ENCODE measurements around the gene ARMH4.

The ARMH4 gene

DNA sequence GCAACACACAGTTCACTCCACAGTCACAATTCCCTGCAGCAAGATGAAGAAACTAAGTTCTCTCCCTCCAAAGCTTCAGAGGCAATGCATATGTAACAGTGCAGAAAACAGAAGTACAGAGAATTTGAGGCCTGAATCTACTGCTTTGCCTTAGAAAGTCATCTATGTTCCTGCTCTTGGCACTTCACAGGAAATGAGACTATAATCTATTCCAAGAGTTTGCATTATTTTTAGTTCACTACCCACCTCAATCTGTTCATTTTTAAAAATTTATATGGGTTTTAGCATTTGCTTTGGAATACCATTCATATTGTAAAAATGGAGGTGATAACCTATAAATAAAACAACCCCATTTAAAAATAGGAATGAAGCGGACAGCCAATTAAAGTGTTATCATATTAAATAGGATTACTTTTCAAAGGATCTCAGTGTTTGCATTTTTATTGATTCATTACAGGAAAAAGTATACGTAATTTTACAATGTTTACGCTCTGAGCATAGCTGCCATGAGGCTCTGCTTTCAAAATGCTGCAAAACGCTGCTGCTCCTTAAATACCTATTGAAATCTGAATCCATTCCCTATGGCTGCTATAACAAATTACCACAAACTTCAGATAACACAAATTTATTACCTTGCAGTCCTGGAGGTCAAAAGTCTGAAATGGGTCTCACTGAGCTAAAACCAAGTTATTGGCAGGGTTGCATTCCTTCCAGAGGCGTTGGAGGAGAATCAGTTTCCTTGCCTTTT is 60.0 kb downstream of the ARMH4 start:
- DNase-seq: no peak

DNA sequence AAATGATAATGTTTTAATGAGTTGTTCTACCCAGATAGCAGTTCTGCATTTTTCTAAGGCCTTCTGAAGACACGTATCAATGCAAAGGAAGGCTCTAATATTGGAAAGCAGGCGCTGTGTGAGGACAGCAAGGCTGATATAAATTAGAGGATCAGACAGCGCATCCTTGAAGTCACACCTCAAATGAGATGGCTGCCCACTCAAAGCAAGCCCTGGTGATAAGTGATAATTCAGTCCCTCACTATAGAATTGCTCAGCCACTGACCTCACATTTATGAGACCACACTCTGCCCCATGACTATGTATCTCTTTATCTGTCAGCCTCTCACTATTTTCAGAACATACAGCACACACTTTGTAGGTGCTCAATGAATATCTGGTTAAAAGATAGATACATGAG is 62.4 kb downstream of the ARMH4 start:
- DNase-seq: no peak

DNA sequence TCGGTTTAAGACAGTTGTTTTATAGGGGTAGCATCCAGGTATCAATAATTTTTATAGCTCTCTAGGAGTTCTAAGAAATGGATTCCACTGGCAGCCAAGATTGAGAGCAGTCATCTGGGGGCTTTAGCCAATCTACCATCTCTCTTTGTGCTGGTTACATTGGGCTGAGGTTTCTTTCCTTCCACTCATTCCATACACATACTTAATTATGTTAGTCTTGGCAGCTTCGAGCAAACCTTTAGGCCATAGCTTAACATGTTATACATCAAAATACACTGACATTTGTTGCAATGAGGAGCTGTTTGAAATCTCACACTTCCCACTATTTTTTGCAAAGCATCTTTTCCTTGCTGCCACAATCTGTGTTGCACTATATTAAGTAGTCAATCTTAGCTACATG is 63.1 kb downstream of the ARMH4 start:
- DNase-seq: no peak

DNA sequence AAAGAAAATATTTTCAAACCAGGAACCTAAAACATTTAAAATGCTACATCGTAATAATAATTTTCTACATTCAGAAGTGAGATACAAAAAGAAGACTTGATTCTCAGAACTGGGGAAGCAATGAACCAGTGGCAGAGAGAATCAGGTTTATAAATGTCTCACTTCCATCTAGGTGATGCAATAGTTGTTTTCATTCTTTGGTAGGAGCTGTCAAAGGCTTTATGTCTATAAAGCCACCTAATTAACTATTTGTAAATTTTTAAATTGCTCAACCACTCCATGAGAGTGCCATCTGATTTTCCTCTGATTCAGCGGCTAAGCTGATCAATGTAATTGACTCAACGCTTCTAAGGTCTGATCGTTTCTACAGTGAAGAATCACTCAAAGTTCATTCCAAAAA is 66.1 kb downstream of the ARMH4 start:
- no peak for DNase-seq

DNA sequence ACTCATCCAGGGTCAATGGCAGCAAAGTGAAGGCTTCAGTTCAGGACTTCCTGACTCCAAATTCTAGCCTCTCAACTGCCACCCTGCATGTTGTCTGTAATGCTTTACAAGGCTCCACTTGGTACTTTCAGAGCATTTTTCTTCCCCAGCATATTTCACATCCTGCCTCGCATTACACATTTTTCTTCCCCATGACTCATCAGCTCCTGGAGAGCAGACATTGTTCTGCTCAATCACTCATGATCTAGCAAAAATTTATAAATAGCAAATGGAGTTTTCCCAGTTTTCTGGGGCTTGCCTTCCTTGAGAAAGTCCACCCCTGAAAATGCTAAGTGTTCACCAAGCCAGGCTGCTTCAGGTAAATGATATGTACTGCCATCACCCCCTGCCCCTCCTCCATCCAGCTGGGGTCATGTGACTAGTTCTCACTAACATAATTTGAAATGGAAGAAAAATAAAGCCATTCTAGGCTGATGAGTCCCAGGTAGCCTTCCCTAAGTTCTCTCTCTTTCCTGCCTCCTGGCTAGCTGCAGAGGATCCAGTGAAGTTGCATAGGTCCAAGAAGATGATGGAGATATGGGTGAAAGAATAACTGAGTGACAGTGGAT is 69.4 kb downstream of the ARMH4 start:
- DNase-seq: no peak

DNA sequence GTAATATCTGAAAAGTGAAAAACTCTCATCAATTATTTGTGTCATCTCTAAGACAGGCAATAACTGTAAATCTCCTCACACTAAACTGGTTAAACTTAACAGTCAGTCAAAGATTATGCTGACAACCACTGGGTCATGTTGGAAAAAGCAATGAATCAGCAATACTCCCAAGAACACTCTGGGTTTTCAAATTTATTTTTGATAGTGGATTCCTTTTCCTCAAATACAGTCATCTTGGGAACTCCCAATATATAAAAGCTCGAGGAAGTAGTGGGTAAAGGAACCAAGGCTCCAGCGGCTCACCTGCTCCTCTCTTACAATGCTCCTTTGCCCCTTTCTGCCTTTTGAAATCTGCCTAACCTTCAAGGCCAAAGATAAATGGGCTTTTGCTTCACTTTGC is 70.0 kb downstream of the ARMH4 start:
- no peak for DNase-seq

DNA sequence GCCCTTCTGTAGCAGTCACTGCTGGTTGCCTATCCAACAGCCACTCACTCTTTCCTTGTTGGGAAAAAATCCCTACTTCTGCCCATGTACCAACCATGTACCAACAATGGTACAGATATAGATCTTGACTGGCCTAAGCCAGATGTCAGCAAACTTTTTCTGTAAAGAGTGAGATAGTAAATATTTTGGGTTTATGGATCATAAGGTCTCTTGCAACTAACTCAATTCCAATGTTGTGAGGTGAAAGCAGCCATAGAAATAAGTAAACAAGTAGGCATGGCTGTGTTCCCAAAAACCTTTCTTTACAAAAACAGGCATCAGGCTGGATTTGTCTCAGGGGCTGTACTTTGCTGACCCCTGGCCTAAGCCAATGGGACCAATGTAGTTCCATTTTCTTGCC is 73.5 kb downstream of the ARMH4 start:
- DNase-seq: no peak

DNA sequence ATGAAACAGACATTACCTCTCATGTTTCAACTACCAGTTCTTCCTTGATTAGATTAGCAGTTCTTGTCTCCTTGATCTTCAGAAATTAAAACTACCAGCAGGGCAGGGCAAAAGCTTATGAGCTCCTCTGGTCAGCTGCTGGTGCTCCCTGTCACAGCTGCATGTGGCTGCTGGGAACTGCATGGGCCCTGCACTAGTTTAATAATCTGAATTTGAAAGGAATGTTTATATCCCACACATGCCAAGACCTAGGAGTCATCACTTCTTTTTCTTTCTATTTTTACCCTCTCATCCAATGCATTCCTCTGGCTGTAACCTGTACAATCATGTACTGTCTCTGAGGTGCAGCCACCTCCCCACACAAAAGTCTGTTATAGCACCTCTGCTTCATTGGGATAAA is 73.9 kb downstream of the ARMH4 start:
- DNase-seq: no peak

DNA sequence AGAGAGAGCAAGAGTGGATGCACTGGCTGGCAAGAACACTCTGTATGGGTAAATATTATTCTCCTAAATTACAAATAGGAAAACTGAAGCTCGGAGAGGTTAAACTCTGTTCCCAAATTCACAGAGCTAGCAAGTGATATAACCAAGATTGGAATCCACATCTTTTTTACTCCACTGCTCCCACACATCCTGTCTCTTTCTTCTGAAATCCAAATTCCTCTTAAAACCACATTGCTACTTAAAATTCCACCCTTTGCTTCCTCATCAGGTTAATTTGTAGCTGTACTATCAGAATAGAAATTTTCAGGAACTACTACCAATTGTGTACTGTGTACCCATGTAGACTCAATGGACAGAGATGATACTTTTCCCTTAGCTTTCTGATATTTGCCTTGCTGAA is 74.4 kb downstream of the ARMH4 start:
- DNase-seq: no peak

DNA sequence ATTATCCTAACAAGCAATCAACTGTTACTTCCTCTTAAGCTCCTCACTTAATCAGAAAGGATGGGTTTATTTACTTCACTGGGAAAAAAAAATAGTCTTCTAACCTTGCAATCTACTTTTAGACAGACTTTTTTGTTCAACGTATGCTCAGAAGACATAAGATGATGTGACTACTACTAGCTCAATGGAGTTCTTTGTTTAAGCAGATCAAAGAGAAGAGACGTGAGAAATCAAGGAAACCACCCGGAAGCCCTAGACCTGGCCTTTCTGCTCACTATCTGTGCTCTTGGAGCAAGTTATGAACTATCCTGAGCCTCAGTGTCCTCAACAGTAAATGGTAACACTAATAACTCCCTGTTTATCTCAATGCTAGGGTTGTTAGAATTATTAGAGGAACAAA is 78.5 kb downstream of the ARMH4 start:
- DNase-seq: no peak

DNA sequence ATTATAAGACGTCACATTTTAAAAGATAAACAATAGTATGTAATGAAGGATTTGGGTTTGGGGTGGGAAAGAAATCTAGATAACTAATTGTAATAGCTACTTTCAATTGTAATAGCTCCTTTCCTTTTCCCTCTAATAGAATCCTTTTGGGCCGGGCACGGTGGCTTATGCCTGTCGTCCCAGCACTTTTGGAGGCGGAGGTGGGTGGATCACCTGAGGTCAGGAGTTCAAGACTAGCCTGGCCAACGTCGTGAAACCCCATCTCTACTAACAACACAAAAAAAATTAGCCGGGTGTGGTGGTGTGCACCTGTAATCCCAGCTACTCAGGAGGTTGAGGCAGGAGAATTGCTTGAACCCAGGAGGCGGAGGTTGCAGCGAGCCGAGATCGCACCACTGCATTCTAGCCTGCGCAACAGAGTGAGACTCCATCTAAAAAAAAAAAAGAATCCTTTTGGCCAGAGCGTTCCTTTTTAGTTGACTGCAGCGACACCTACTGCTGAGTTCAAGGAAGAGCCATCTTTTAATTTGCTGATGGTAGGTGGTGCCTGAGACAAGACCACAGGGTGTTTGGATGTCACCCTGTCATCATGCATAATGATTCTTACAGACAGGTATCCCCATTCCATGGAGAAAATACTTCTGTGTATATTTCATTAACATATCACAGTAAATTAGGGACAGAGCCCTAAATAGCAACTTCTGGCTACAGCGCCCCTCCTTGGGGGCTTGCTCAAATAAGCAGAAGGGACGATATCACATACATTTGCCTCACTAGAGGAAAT is 79.5 kb downstream of the ARMH4 start:
- DNase-seq: no peak

DNA sequence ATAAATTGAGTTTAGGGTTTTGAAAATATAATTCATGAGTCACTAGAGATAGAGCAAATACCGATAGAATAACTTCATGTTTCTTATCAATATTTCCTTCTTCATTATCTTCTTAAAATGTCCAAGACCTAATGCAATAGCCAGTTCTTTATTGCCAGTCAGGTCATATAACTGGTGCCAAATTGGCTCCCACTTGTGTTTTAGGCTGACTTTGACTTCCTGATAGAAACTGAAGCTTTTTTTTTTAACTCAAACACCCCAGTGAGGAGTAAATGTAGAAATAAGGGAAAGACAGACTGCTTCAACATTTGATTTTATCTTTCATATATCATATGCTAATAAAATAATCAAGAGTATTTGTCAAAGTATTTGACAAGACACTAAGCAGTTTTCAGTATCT is 80.7 kb downstream of the ARMH4 start:
- DNase-seq: no peak

DNA sequence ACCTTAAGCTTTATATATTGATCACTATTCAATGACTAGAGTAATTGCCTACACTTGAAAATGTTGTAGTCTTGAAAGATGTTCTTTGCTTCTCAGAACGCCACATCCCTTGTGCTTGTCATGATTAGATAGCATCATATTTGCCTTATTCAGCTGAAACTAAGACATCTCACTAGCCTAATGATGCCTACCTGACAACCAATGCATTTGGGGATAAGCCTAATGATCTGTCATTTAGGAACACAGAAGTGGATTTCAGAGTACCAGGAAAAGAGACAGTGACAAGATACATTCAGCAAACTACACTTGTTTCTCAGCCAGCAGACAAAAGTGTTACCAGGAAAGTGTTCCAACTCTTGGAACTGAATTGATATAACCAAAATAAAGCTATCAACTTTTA is 83.7 kb downstream of the ARMH4 start:
- no peak for DNase-seq

DNA sequence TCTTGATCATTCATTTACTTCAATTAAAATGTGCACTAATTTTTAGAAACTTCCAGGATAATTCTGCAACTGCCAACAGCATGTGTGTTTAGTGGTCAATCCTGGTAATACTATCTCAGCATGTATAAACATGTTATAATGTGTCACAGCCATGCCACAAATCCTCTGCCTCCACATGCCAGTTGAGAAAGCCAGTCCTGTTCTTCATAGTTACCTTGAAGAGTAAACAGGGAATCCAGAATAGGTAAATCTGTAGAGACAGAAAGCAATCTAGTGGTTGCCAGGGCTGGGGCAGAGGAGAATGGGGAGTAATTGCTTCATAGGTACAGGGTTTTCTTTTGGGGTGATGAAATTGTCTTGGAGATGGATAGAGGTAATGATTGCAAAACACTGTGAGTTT is 85.9 kb downstream of the ARMH4 start:
- DNase-seq: no peak

DNA sequence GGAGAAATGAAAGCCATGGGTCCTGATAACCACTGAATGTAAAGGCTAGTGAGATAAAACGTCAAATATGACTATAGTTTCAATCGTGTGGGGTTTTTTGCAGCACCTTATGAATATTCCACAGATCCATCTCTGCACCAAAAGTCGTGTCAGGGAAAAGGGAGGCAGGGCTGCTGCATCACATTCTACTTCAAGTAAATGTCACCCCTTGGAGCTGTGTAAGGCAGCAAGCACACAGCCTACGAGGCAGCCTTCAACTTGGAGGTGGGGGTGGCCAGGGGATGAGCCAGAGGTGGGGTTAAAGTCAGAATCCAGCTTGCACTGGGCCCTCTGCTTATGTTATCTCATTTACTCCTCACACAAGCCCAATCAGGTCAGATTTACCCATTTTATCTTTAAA is 90.4 kb downstream of the ARMH4 start:
- DNase-seq: no peak

DNA sequence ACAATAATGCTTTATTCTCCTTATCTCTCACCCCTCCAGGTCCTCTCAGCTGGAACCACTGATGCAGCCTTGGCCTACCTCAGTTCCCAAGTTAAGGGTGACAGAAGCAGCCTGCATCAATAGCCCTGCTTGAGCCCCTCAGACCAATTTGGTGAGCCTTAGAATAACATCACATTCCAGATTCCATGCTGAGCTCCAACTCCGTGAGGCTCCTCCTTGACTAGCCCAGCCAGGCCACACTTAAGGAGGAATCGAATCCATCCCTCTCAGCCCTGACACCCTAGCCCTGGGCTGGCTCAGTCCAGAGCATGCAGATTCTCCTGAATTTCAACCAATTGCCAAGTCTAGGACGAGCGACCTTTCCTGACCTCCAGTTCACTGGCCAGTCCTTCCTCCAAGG is 91.1 kb downstream of the ARMH4 start:
- DNase-seq: no peak

DNA sequence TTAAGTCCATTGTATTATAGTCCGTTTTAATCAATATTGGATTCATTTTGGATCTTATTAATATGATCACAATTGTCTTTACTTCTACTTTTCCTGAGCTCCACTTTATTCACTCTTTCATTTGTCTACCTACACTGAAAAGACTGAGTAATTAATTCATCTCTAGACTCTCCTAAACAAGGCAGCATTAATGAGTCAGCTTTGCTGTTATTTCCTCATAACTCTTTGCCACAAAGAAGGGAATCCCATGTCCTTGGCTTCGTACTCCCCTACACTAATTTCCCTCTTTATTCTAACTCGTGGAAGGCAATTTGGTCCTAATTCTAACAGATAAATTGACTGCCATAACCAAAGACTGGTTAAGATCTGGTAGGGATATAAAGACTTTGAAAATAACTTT is 91.9 kb downstream of the ARMH4 start:
- DNase-seq: no peak

DNA sequence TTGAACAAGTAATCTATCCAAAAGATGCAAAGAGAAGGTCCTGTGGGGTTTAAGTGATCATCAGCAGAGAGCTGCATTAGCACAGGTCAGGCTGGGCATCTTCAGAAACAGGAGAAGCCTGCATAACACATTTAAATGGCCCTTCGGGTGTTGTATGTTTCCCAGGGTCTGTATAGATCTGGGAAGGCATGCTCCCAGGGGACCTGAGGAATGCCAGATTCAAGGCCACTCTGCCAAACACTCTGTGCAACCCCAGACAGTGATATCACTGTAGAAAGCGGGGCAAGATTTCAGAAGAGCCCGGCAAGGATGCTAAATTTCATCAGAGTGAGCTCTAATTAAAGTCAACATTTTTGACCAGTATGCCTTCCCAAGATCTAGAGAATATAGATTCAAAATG is 92.9 kb downstream of the ARMH4 start:
- DNase-seq: no peak

DNA sequence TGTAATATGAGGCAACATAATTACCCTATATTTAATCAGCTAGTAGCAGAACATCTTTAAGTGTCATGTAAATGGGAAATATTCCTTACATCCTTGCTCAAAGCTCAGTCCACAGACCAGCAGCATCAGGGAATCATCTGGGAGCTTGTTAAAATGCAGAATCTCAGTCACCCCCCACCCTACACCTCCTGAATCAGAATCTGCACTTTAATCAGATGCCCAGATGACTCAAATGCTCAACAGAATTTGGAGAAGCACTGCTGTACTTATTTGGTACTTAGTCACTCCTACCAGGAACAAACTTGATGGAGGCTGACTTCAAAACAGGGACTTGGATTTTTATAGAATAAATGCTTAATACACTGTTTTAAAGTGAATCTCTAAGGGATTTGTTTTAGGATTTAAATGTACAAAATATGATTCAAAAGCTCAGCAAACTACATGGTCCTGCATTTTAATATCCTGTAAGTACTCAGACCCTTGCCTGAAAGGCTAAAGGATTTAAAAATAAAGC is 96.5 kb downstream of the ARMH4 start:
- DNase-seq: no peak

DNA sequence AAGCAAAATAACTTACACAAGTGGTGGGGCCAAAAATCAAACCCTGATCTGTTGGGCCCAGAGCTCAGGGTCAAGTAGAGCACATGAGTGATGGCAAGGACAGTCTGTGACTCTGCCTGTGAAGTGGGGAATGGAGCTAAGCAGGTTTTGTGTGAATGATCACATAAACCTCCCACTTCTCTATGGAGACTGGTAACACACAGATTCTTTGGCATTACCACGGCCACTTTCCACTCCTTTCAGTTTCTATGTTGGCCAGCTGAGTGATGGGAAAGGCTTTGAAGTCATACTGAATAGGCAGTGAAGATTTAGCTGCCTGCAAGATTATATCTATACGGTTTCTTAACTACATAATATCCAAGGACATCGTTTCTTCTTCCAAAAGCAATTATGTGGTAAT is 97.9 kb downstream of the ARMH4 start:
- DNase-seq: no peak

DNA sequence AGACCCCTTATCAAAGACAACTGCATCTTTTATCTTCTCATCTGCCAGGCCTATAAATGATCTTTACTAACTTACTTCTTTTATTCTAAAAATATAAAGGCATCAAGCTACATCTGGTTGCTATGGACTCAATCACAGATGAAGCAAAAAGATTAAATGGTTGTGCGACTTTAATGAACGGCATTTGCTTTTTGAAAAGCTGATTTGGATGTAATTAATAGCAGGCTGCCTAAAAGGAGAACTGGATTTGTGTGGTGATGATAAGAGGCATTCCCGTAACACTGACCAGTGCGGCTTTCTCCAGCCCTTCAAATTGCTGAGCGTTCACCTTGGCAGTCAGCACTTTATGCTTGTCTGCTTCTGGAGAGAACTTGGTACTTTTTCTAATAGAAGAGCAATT is 103.8 kb downstream of the ARMH4 start:
- no peak for DNase-seq

DNA sequence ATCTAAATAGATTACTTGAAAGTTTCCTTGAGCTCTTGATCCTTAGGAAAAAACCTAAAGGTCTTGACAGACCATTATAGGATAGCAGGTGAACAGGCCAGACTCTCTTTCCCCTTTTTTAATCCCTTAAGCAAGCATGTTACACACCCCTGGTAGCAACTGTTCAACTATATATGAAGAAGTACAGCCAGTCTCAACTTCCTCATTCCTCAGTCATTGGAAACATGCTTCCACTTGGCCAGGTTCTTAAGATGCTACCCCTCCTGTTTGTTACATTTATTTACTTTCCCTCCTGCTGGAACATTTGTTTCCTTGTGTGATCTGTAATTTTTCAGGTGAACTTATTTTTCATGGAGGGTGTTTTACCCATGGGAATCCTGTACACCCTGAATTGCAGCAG is 124.1 kb downstream of the ARMH4 start:
- no peak for DNase-seq

DNA sequence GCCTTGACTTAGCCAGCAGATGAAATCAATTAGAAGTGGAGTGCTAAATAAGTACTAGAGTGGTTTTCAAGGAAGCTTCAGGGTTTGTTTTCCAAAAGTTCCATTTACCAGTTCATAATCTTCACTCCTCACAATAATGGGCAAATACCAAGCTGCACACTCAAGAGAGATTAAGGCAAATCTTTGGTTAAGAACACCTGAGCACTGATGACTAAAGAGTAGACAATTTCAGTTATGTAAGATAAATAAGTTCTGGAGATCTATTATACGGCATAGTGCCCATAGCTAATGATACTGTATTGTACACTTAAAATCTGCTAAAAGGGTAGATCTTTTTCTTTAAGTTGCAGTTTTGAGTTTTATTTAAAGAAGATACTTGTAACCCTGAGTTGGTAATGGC is 125.0 kb downstream of the ARMH4 start:
- DNase-seq: no peak

DNA sequence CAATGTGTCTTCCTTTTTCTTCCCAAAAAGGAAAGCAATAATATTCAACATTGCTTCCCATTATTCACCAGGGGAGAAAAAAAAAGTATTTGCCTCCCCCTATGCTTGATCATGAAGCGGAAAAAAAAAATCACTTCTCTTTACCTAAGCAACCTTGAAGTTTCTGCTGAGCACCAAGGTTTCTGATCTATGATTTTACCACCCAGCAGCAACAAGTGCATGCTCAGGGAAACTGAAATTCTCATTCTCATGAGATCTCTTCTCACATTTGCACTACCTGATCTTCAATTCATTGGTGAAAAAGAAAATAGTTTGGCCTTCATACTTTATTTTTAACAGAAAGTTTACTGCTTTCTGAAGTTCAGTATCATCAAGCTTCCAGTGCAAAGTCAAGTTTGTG is 125.8 kb downstream of the ARMH4 start:
- no peak for DNase-seq

Measured in activated CD4-positive, CD25-positive, alpha-beta regulatory T cell (primary cell).